Measurements from ENCODE around the gene ZNF559. TPM values are rescaled to one million over a fixed set of nuclear protein-coding genes. Genes with fewer than 3 reads are reported as not detected.

The ZNF559 gene
- total RNA-seq, 1 experiment from 2014 or later = 19.7 TPM

- no peak for TF ChIP-seq CTCF (conservative IDR thresholded peaks at IDR 0.05)
- no peaks in the 10 kb centered on the region for H3K27me3 ChIP-seq (ENCODE audit: insufficient read depth, low read length)
- H4K8ac ChIP-seq (replicated peaks; ENCODE audit: insufficient read length, low read depth, low read length) = no peak overlapping the region
- H3K4me2 ChIP-seq (ENCODE audit: insufficient read depth, insufficient read length, low read length) = no peak overlapping the region
- H3K23ac ChIP-seq (ENCODE audit: insufficient read length, low read depth, low read length) = no peak overlapping the region
- no peak overlapping the region for H3K4ac ChIP-seq (ENCODE audit: low read depth, low read length)
- H4K20me1 ChIP-seq (ENCODE audit: control insufficient read depth, insufficient read depth, insufficient read length) = no peaks in the 10 kb centered on the region
- H3K56ac ChIP-seq (ENCODE audit: insufficient read length, low read depth, low read length) = no peak overlapping the region
- H2BK12ac ChIP-seq (ENCODE audit: insufficient read length, low read depth, low read length) = no peak overlapping the region
- Mint-ChIP-seq H3K27ac (no peak overlapping the region), H3K4me1 (peaks cover 0 to under 1% of the 10 kb centered on the region in 2 experiments; a peak in 2 of 4 replicates), H3K4me3 (no peak overlapping the region; a peak in 1 of 5 replicates), H3K27me3 (ENCODE audit: low read depth) (no peaks in the 10 kb centered on the region), H3K9me3 (peaks cover 85 to 91% of the 10 kb centered on the region in 2 experiments), H3K36me3 (ENCODE audit: insufficient read depth in 1 of 3, low read depth in 3 of 3) (peaks cover 87 to 96% (median 88%) of the 10 kb centered on the region in 3 experiments)
- H4K5ac ChIP-seq (ENCODE audit: insufficient read length, low read depth, low read length) = no peak overlapping the region
- H2BK120ac ChIP-seq (ENCODE audit: low read depth, low read length, poor library complexity, severe bottlenecking) = no peak overlapping the region
- no peak overlapping the region for H3K14ac ChIP-seq (ENCODE audit: insufficient read depth, low read length)
- peaks cover 35% of the 10 kb centered on the region for H3K9me3 ChIP-seq (ENCODE audit: control insufficient read depth, low read depth, low read length)
- no peak overlapping the region for H2BK5ac ChIP-seq (ENCODE audit: insufficient read length, low read length)
- no peak for DNase-seq
- no peak overlapping the region for H3K18ac ChIP-seq (ENCODE audit: insufficient read length, low read depth, low read length)
- peaks cover 3% of the 10 kb centered on the region; the same call in 1 of the 2 replicates for H3K79me2 ChIP-seq (ENCODE audit: insufficient read depth, low read length)
- no peak overlapping the region for H3T11ph ChIP-seq (ENCODE audit: low read length)
- no peak overlapping the region for H2BK15ac ChIP-seq (ENCODE audit: low read depth, low read length)
- H3K4me1 ChIP-seq (ENCODE audit: insufficient read depth, low read length) = no peaks in the 10 kb centered on the region
- H2AK5ac ChIP-seq (ENCODE audit: insufficient read length, low read length) = no peak overlapping the region
- H3K79me1 ChIP-seq (ENCODE audit: insufficient read depth, low read depth, low read length, poor library complexity, severe bottlenecking) = peaks cover 4% of the 10 kb centered on the region
- no peak overlapping the region for H3K9ac ChIP-seq (ENCODE audit: extremely low read depth, insufficient read length, low read length)
- no peak overlapping the region for H2AFZ ChIP-seq (ENCODE audit: low read length)
- no peak overlapping the region for H4K91ac ChIP-seq (ENCODE audit: insufficient read length, low read depth, low read length)
- H3K27ac ChIP-seq (ENCODE audit: insufficient read length, low read depth, low read length) = no peak overlapping the region
- no peak overlapping the region for H2BK20ac ChIP-seq (ENCODE audit: low read depth, low read length, poor library complexity, severe bottlenecking)
- no peaks in the 10 kb centered on the region for H3K23me2 ChIP-seq (ENCODE audit: insufficient read length, low read depth, low read length, poor library complexity, severe bottlenecking)
These were observed 6.0 kb downstream of the ZNF559 start for GRCh38 chr19:9329999-9330398.

Measured in H9 (cell line).